ENCODE data around the gene NRL.

- TF ChIP-seq CTCF (IDR thresholded peaks at IDR 0.05) (no peak), POLR2AphosphoS5 (IDR thresholded peaks at IDR 0.05) (no peak), POLR2A (IDR thresholded peaks at IDR 0.05) (no peak), EP300 (IDR thresholded peaks at IDR 0.05) (no peak)
These were observed 16.2 kb upstream of the NRL start for GRCh38 chr14:24130717-24131548.
